ENCODE results near the gene JAKMIP3. TPM values are rescaled to one million over a fixed set of nuclear protein-coding genes. Genes with fewer than 3 reads are reported as not detected.
"Not testable (repeated sequence)": the region's sequence is repeated elsewhere in the genome, so short reads cannot be mapped to it uniquely, and the experiment has no call there.

The JAKMIP3 gene
- total and polyA plus RNA-seq, 2 experiments from 2014 or later: 0.04 TPM; not detected in 1

GRCh38 chr10:132076578-132077081 lies 10.9 kb downstream of the JAKMIP3 start:
- H3K27ac ChIP-seq: no peak overlapping the region
- no peak overlapping the region for H2AFZ ChIP-seq
- H3K79me2 ChIP-seq (ENCODE audit: insufficient read depth): no peaks in the 10 kb centered on the region
- no peaks in the 10 kb centered on the region for H3K36me3 ChIP-seq (ENCODE audit: low read depth)
- no peak for DNase-seq
- H4K20me1 ChIP-seq (ENCODE audit: insufficient read depth): no peaks in the 10 kb centered on the region
- no peaks in the 10 kb centered on the region for H3K27me3 ChIP-seq (replicated peaks; ENCODE audit: insufficient read depth)
- no peaks in the 10 kb centered on the region for H3K4me1 ChIP-seq (ENCODE audit: insufficient read depth)
- no peak overlapping the region for H3K4me2 ChIP-seq (ENCODE audit: unreplicated experiment)
- H3K9ac ChIP-seq: no peak overlapping the region
- H3K9me2 ChIP-seq (ENCODE audit: insufficient read depth): no peaks in the 10 kb centered on the region
- WGBS, 2 experiments (ENCODE audit: low coverage in 1 of 2, low lambda C conversion rate in 2 of 2, missing lambda C conversion rate in 2 of 2): 71 to 75% methylated on average over 14 to 19 of the region's 19 CpGs
- no peaks in the 10 kb centered on the region for H3K9me3 ChIP-seq (ENCODE audit: low read depth)
- H3K4me3 ChIP-seq: no peak overlapping the region
- in situ Hi-C loops (cut with MboI): no loop called here
- no peaks in the 10 kb centered on the region for H3F3A ChIP-seq (ENCODE audit: insufficient read depth)
- TF ChIP-seq EZH2 (IDR thresholded peaks at IDR 0.05; ENCODE audit: insufficient read depth, poor library complexity, severe bottlenecking): no peak
- no peak for TF ChIP-seq EZH2phosphoT487 (IDR thresholded peaks at IDR 0.05; ENCODE audit: insufficient read depth, low read depth)

GRCh38 chr10:132077091-132077490 lies 11.3 kb downstream of the JAKMIP3 start:
- Histone ChIP-seq H3K9ac (no peak overlapping the region), H3K4me2 (ENCODE audit: unreplicated experiment) (no peak overlapping the region), H2AFZ (no peak overlapping the region), H4K20me1 (ENCODE audit: insufficient read depth) (no peaks in the 10 kb centered on the region), H3K9me2 (ENCODE audit: insufficient read depth) (no peaks in the 10 kb centered on the region), H3K27me3 (replicated peaks; ENCODE audit: insufficient read depth) (no peaks in the 10 kb centered on the region), H3K9me3 (ENCODE audit: low read depth) (no peaks in the 10 kb centered on the region), H3K36me3 (ENCODE audit: low read depth) (no peaks in the 10 kb centered on the region), H3K4me3 (no peak overlapping the region), H3K4me1 (ENCODE audit: insufficient read depth) (no peaks in the 10 kb centered on the region), H3F3A (ENCODE audit: insufficient read depth) (no peaks in the 10 kb centered on the region), H3K79me2 (ENCODE audit: insufficient read depth) (no peaks in the 10 kb centered on the region), H3K27ac (no peak overlapping the region)
- 50 to 54% methylated on average over 9 of the region's 9 CpGs for WGBS, 2 experiments (ENCODE audit: low coverage in 1 of 2, low lambda C conversion rate in 2 of 2, missing lambda C conversion rate in 2 of 2)
- in situ Hi-C loops (cut with MboI): no loop called here
- no peak for DNase-seq
- no peak for TF ChIP-seq EZH2 (IDR thresholded peaks at IDR 0.05; ENCODE audit: insufficient read depth, poor library complexity, severe bottlenecking)
- no peak for TF ChIP-seq EZH2phosphoT487 (IDR thresholded peaks at IDR 0.05; ENCODE audit: insufficient read depth, low read depth)

GRCh38 chr10:132078746-132079345 lies 13.1 kb downstream of the JAKMIP3 start:
- Histone ChIP-seq H3F3A (ENCODE audit: insufficient read depth) (no peaks in the 10 kb centered on the region), H3K27ac (no peak overlapping the region), H4K20me1 (ENCODE audit: insufficient read depth) (no peaks in the 10 kb centered on the region), H3K9ac (no peak overlapping the region), H2AFZ (no peak overlapping the region), H3K9me2 (ENCODE audit: insufficient read depth) (no peaks in the 10 kb centered on the region), H3K79me2 (ENCODE audit: insufficient read depth) (no peaks in the 10 kb centered on the region), H3K4me1 (ENCODE audit: insufficient read depth) (no peaks in the 10 kb centered on the region), H3K4me3 (no peak overlapping the region), H3K36me3 (ENCODE audit: low read depth) (no peaks in the 10 kb centered on the region), H3K27me3 (replicated peaks; ENCODE audit: insufficient read depth) (no peaks in the 10 kb centered on the region), H3K4me2 (ENCODE audit: unreplicated experiment) (no peak overlapping the region), H3K9me3 (ENCODE audit: low read depth) (no peaks in the 10 kb centered on the region)
- DNase-seq: no peak
- WGBS, 2 experiments (ENCODE audit: low coverage in 1 of 2, low lambda C conversion rate in 2 of 2, missing lambda C conversion rate in 2 of 2): 66 to 67% methylated on average over 27 to 29 of the region's 30 CpGs
- in situ Hi-C loops (cut with MboI): no loop called here
- TF ChIP-seq EZH2 (IDR thresholded peaks at IDR 0.05; ENCODE audit: insufficient read depth, poor library complexity, severe bottlenecking) (no peak), EZH2phosphoT487 (IDR thresholded peaks at IDR 0.05; ENCODE audit: insufficient read depth, low read depth) (no peak)

- DNase-seq; H3K36me3 ChIP-seq (ENCODE audit: low read depth); H3K9me3 ChIP-seq (ENCODE audit: low read depth); H3K79me2 ChIP-seq (ENCODE audit: insufficient read depth); H3K27me3 ChIP-seq (replicated peaks; ENCODE audit: insufficient read depth); H2AFZ ChIP-seq; H3K9me2 ChIP-seq (ENCODE audit: insufficient read depth); H3K27ac ChIP-seq; H3F3A ChIP-seq (ENCODE audit: insufficient read depth); H3K9ac ChIP-seq; H4K20me1 ChIP-seq (ENCODE audit: insufficient read depth); H3K4me1 ChIP-seq (ENCODE audit: insufficient read depth); H3K4me3 ChIP-seq; H3K4me2 ChIP-seq (ENCODE audit: unreplicated experiment); in situ Hi-C loops (cut with MboI): not testable (repeated sequence)
- WGBS, 2 experiments (ENCODE audit: low coverage in 1 of 2, low lambda C conversion rate in 2 of 2, missing lambda C conversion rate in 2 of 2): 45 to 49% methylated on average over 2 of the region's 2 CpGs
These were observed 18.6 kb downstream of the JAKMIP3 start for GRCh38 chr10:132084384-132084783.

- DNase-seq; H3K9me3 ChIP-seq (ENCODE audit: low read depth); H3K4me3 ChIP-seq; H3K27ac ChIP-seq; H3F3A ChIP-seq (ENCODE audit: insufficient read depth); H4K20me1 ChIP-seq (ENCODE audit: insufficient read depth); H3K9me2 ChIP-seq (ENCODE audit: insufficient read depth); H3K36me3 ChIP-seq (ENCODE audit: low read depth); H3K4me1 ChIP-seq (ENCODE audit: insufficient read depth); H3K9ac ChIP-seq; H2AFZ ChIP-seq; in situ Hi-C loops (cut with MboI); H3K4me2 ChIP-seq (ENCODE audit: unreplicated experiment); H3K27me3 ChIP-seq (replicated peaks; ENCODE audit: insufficient read depth); H3K79me2 ChIP-seq (ENCODE audit: insufficient read depth): not testable (repeated sequence)
- WGBS, 2 experiments (ENCODE audit: low coverage in 1 of 2, low lambda C conversion rate in 2 of 2, missing lambda C conversion rate in 2 of 2): 54 to 63% methylated on average over 10 of the region's 10 CpGs
These were observed 27.5 kb downstream of the JAKMIP3 start for GRCh38 chr10:132093236-132093635.
